ENCODE results near the gene TUB. TPM values are rescaled to one million over a fixed set of nuclear protein-coding genes. Genes with fewer than 3 reads are reported as not detected.

Gene TUB
- polyA plus RNA-seq, 1 of the 3 experiments (the other 2 are of a cell fraction) = 11.3 TPM

- H3K79me2 ChIP-seq (ENCODE audit: insufficient read depth) = no peaks in the 10 kb centered on the region
- no peaks in the 10 kb centered on the region for H3F3A ChIP-seq (replicated peaks; ENCODE audit: insufficient read depth)
- H3K9ac ChIP-seq = no peak overlapping the region
- WGBS (ENCODE audit: low lambda C conversion rate) = 54% methylated on average over 2 of the region's 2 CpGs
- no peaks in the 10 kb centered on the region for H3K9me2 ChIP-seq
- H4K20me1 ChIP-seq (ENCODE audit: insufficient read depth) = no peaks in the 10 kb centered on the region
- no peaks in the 10 kb centered on the region for H3K27me3 ChIP-seq (ENCODE audit: insufficient read depth)
- CTCF ChIA-PET = interaction anchor here (1.0 kb wide), 1 partner anchor 34 kb away, joined by 3 read pairs; no protein-coding TSS in a partner anchor
- no peaks in the 10 kb centered on the region for H3K9me3 ChIP-seq
- TF ChIP-seq GATA2 (CRISPR knock-in tag; IDR thresholded peaks at IDR 0.05) = no peak
- no peak for TF ChIP-seq FOXJ3 (CRISPR knock-in tag; IDR thresholded peaks at IDR 0.05)
- no peak for TF ChIP-seq IRF3 (IDR thresholded peaks at IDR 0.05; ENCODE audit: low read depth, low read length)
- no peak for TF ChIP-seq PBX3 (IDR thresholded peaks at IDR 0.05)
- no peak for TF ChIP-seq REST (IDR thresholded peaks at IDR 0.05; ENCODE audit: low read depth, low read length)
- no peak for TF ChIP-seq MEF2A (IDR thresholded peaks at IDR 0.05; ENCODE audit: borderline replicate concordance, low read depth)
- no peak for TF ChIP-seq TCF12 (IDR thresholded peaks at IDR 0.05)
- no peak for TF ChIP-seq TAF1 (IDR thresholded peaks at IDR 0.05; ENCODE audit: borderline replicate concordance, low read depth, low read length)
- TF ChIP-seq NRF1 (IDR thresholded peaks at IDR 0.05; ENCODE audit: low read depth, low read length) = no peak
- no peak for TF ChIP-seq EZH2phosphoT487 (IDR thresholded peaks at IDR 0.05; ENCODE audit: borderline replicate concordance, low read depth)
- no peak for TF ChIP-seq GABPA (IDR thresholded peaks at IDR 0.05; ENCODE audit: low read depth)
- no peak for TF ChIP-seq CTCF (IDR thresholded peaks at IDR 0.05)
- TF ChIP-seq JUND (IDR thresholded peaks at IDR 0.05) = no peak
- no peak for TF ChIP-seq USF1 (IDR thresholded peaks at IDR 0.05; ENCODE audit: borderline replicate concordance, low read depth)
- no peak for TF ChIP-seq SMC3 (IDR thresholded peaks at IDR 0.05; ENCODE audit: low read depth, low read length)
- no peak for TF ChIP-seq NFIC (IDR thresholded peaks at IDR 0.05; ENCODE audit: borderline replicate concordance)
- TF ChIP-seq RCOR1 (IDR thresholded peaks at IDR 0.05; ENCODE audit: low read length) = no peak
- TF ChIP-seq EP300 (IDR thresholded peaks at IDR 0.05; ENCODE audit: borderline replicate concordance in 1 of 2, low read depth in 1 of 2, low read length in 1 of 2) = no peak
- no peak for TF ChIP-seq USF2 (IDR thresholded peaks at IDR 0.05; ENCODE audit: borderline replicate concordance, low read depth, low read length)
- POLR2A ChIA-PET = no interaction called here
- no peaks in the 10 kb centered on the region for H3K4me1 ChIP-seq (ENCODE audit: control insufficient read depth in 1 of 2, insufficient read depth in 2 of 2, low read depth in 1 of 2, low read length in 1 of 2)
- H2AFZ ChIP-seq (ENCODE audit: low read depth) = no peak overlapping the region
- no peak overlapping the region for H3K4me2 ChIP-seq
- H3K4me3 ChIP-seq (ENCODE audit: low read depth in 2 of 2, low read length in 1 of 2) = no peak overlapping the region
- H3K36me3 ChIP-seq (replicated peaks in 1 of 2; ENCODE audit: control insufficient read depth in 1 of 2, insufficient read depth in 2 of 2, low read length in 1 of 2) = no peaks in the 10 kb centered on the region
- DNase-seq = no peak
- no peak overlapping the region for H3K27ac ChIP-seq (ENCODE audit: low read depth in 2 of 2, low read length in 1 of 2)
Measured at GRCh38 chr11:8127447-8127846, 46.4 kb downstream of the TUB start.

All from SK-N-SH (cell line).